Measurements from ENCODE around the gene GPR107.

GPR107 gene

DNA sequence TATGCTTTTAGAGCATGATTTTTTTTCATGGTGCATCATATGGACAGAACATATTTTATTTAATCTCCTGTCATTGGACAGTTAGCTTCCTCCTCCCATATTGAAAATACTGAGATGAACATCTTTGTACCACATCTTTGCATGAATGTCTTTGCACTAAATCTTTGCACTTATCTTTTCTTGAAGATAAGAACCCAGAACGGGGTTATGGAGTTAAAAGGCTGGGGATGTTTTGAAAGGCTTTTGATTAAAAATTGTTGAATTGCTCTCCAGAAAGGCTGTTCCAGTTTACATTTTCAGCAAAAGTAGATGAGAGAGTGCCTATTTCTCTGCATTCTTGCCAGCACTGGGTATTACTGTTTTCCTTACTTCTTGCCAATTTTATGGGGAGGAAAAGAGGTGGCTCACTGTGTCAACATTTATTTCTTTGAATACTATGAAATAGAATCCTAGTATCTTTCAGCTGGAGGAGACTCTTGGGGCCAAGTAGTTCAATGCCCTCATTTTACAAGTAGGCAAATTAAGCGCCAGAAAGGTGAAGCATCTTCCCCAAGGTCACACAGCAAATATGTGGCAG, 125.7 kb downstream of the GPR107 start:
- H3K4me3 ChIP-seq (ENCODE audit: low read depth, low read length): no peak overlapping the region

GRCh38 chr9:130180516-130180915, 126.8 kb downstream of the GPR107 start:
- no peak overlapping the region for H3K4me3 ChIP-seq (ENCODE audit: low read depth, low read length)

- no peak overlapping the region for H3K4me3 ChIP-seq (ENCODE audit: low read depth, low read length)
Observed at GRCh38 chr9:130181678-130182380, 128.1 kb downstream of the GPR107 start.

DNA sequence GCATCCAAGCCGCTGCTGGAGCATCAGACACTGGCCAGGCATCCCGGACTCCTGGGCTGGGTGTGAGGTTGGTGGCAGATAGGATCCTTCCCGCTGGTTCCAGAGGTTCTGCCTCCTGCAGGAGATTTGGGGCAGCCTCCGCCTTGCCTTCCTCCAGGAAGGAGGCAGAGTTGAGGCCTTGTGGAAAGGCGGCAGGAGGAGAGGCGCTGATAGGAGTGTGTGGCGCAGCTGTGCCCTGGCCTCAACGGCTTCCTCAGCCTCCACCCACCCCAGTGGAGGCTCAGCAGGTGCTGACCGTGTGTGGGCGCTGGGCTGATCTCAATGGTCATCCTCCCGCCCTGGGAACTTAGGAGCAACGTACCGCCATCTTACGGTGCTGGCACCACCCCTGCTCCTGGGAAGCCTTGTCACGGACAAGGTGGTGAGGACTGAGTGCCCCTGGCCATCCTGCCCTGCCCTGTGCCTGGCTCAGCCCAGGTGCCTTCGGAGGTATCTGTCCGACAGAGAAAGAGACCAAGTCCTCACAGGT, 128.7 kb downstream of the GPR107 start:
- no peak overlapping the region for H3K4me3 ChIP-seq (ENCODE audit: low read depth, low read length)

GRCh38 chr9:130183133-130183762, 129.5 kb downstream of the GPR107 start:
- no peak overlapping the region for H3K4me3 ChIP-seq (ENCODE audit: low read depth, low read length)

GRCh38 chr9:130185017-130185416, 131.3 kb downstream of the GPR107 start:
- H3K4me3 ChIP-seq (ENCODE audit: low read depth, low read length): no peak overlapping the region

- no peak overlapping the region for H3K4me3 ChIP-seq (ENCODE audit: low read depth, low read length)
Observed at GRCh38 chr9:130185490-130186031, 131.9 kb downstream of the GPR107 start.

DNA sequence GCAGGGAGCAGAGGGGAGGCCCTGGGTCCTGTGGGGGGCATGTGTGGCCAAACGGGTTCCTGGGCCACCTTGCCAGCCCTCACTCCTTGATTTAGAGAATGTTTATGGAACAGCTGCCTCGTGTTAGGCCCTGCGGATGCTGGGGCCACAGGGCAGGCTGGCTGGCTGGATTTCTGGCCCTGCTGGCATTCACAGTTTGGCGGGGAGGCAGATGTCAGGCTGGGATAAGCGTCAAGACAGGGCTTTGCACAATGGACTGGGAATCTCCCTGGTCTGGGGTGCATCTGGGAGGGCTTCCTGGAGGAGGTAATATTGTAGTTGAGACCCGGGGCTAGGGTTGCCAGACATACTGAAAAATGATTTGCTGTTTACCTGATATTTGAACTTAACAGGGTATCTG, 132.3 kb downstream of the GPR107 start:
- H3K4me3 ChIP-seq (ENCODE audit: low read depth, low read length): no peak overlapping the region

GRCh38 chr9:130186839-130187522, 133.3 kb downstream of the GPR107 start:
- H3K4me3 ChIP-seq (ENCODE audit: low read depth, low read length): no peak overlapping the region

DNA sequence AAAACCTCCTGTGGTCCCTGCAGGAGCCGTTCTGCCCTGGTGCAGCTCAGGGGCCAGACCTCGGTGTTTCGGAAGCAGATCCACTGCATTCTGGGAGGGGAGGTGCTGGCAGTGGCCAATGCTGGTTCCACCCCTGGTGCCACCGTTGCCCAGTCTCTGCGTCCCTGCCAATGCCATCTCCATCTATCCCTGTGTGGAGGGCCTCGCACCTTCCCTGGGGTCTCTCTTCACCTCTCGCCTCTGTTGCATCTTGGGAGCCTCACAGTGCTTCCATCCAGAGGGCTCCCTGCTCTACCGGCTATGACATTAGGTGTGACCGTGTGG, 133.8 kb downstream of the GPR107 start:
- H3K4me3 ChIP-seq (ENCODE audit: low read depth, low read length): no peak overlapping the region

GRCh38 chr9:130188860-130189481, 135.3 kb downstream of the GPR107 start:
- no peak overlapping the region for H3K4me3 ChIP-seq (ENCODE audit: low read depth, low read length)

Measured in iPS-11a (cell line).